Activated T-cell treated with anti-CD3 and anti-CD28 coated beads for 24 hours (primary cell): ENCODE data around the gene SPG7.
"Not testable (repeated sequence)": the region's sequence is repeated elsewhere in the genome, so short reads cannot be mapped to it uniquely, and the experiment has no call there.

Experiments used
- DNase-seq: peaks from one replicate; pipeline ENCODE4 v3.0.0-alpha.2; 2020; ENCODE audit warnings: low read depth

SPG7 gene

GRCh38 chr16:89507834-89508590, at the start of gene SPG7:
Gene SPG7 (plus strand): TSS chr16:89508403. CDS start chr16:89508418, 15 bp downstream.
- peak; percentile 86 for DNase-seq

- no peak for DNase-seq
These were observed 49.7 kb upstream of the SPG7 start for GRCh38 chr16:89458551-89458950.

GRCh38 chr16:89458967-89459366, 49.2 kb upstream of the SPG7 start:
- DNase-seq: no peak

GRCh38 chr16:89460556-89460955, 47.6 kb upstream of the SPG7 start:
- DNase-seq: no peak

GRCh38 chr16:89461890-89462289, 46.3 kb upstream of the SPG7 start:
- not testable (repeated sequence) for DNase-seq

- not testable (repeated sequence) for DNase-seq
These were observed 45.6 kb upstream of the SPG7 start for GRCh38 chr16:89462639-89463038.

- DNase-seq: not testable (repeated sequence)
These were observed 44.9 kb upstream of the SPG7 start for GRCh38 chr16:89463312-89463711.

- no peak for DNase-seq
These were observed 41.3 kb upstream of the SPG7 start for GRCh38 chr16:89466920-89467319.

GRCh38 chr16:89467382-89467781, 40.8 kb upstream of the SPG7 start:
- DNase-seq: no peak

- DNase-seq: no peak
These were observed 35.5 kb upstream of the SPG7 start for GRCh38 chr16:89472711-89473075.

- no peak for DNase-seq
These were observed 35.0 kb upstream of the SPG7 start for GRCh38 chr16:89473136-89473712.

GRCh38 chr16:89473791-89474414, 34.3 kb upstream of the SPG7 start:
- DNase-seq: no peak

GRCh38 chr16:89475144-89475543, 33.1 kb upstream of the SPG7 start:
- no peak for DNase-seq

- DNase-seq: no peak
These were observed 31.8 kb upstream of the SPG7 start for GRCh38 chr16:89476379-89476778.

- DNase-seq: no peak
These were observed 31.4 kb upstream of the SPG7 start for GRCh38 chr16:89476811-89477261.

GRCh38 chr16:89478576-89479221, 29.5 kb upstream of the SPG7 start:
- no peak for DNase-seq

- no peak for DNase-seq
These were observed 26.7 kb upstream of the SPG7 start for GRCh38 chr16:89481356-89481955.

- DNase-seq: no peak
These were observed 25.9 kb upstream of the SPG7 start for GRCh38 chr16:89482150-89482816.

- DNase-seq: no peak
These were observed 25.4 kb upstream of the SPG7 start for GRCh38 chr16:89482817-89483205.

GRCh38 chr16:89484041-89484501, 24.1 kb upstream of the SPG7 start:
- no peak for DNase-seq

- DNase-seq: no peak
These were observed 23.1 kb upstream of the SPG7 start for GRCh38 chr16:89484923-89485679.
